ENCODE data around the gene CEBPZ.

CEBPZ gene

GRCh38 chr2:37271376-37272067, 40.1 kb upstream of the CEBPZ start:
- H3K9me3 ChIP-seq (ENCODE audit: severe bottlenecking), result no peaks in the 10 kb centered on the region
- H3K4me3 ChIP-seq (ENCODE audit: severe bottlenecking), result no peak overlapping the region
- ATAC-seq (ENCODE audit: low read depth), result no peak
- H3K36me3 ChIP-seq (ENCODE audit: low read depth), result peaks cover 81% of the 10 kb centered on the region
- no peaks in the 10 kb centered on the region for H3K27me3 ChIP-seq (ENCODE audit: insufficient read depth, poor library complexity, severe bottlenecking)
- no peak for TF ChIP-seq CTCF (IDR thresholded peaks at IDR 0.05; ENCODE audit: poor library complexity, severe bottlenecking)
- no peak overlapping the region for H3K27ac ChIP-seq (ENCODE audit: poor library complexity, severe bottlenecking)
- H3K4me1 ChIP-seq (ENCODE audit: insufficient read depth, poor library complexity, severe bottlenecking), result no peaks in the 10 kb centered on the region
- DNase-seq (ENCODE audit: low spot score), result no peak

DNA sequence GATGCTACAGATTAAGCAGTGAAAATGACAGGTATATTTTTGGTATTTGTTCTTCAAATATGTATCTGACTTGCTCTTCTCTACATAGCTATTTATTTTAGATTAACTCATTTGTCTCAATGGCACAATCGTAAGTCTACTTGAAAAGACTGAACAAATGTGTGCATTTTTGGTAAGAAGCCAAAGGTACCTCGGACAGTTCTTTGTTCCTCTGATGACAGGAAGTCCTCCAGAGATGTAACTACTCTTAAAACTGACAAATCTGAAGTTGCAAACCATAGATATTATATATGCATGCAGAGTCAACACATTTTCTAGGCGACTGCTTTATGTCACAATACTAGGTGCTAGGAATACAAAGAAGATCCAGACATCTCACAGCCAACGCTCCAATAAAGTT, 36.7 kb upstream of the CEBPZ start:
- peaks cover 65% of the 10 kb centered on the region for H3K36me3 ChIP-seq (ENCODE audit: low read depth)

GRCh38 chr2:37267685-37268084, 36.3 kb upstream of the CEBPZ start:
- no peak overlapping the region for H3K27ac ChIP-seq (ENCODE audit: poor library complexity, severe bottlenecking)
- H3K4me3 ChIP-seq (ENCODE audit: severe bottlenecking), result no peak overlapping the region
- no peak for DNase-seq (ENCODE audit: low spot score)
- peaks cover 67% of the 10 kb centered on the region for H3K36me3 ChIP-seq (ENCODE audit: low read depth)
- H3K4me1 ChIP-seq (ENCODE audit: insufficient read depth, poor library complexity, severe bottlenecking), result no peaks in the 10 kb centered on the region
- ATAC-seq (ENCODE audit: low read depth), result no peak
- no peaks in the 10 kb centered on the region for H3K9me3 ChIP-seq (ENCODE audit: severe bottlenecking)
- H3K27me3 ChIP-seq (ENCODE audit: insufficient read depth, poor library complexity, severe bottlenecking), result no peaks in the 10 kb centered on the region
- no peak for TF ChIP-seq CTCF (IDR thresholded peaks at IDR 0.05; ENCODE audit: poor library complexity, severe bottlenecking)

More for the DNA sequence above, 36.7 kb upstream of the CEBPZ start:
- Histone ChIP-seq H3K4me1 (ENCODE audit: insufficient read depth, poor library complexity, severe bottlenecking) (no peaks in the 10 kb centered on the region), H3K9me3 (ENCODE audit: severe bottlenecking) (no peaks in the 10 kb centered on the region), H3K4me3 (ENCODE audit: severe bottlenecking) (no peak overlapping the region), H3K27me3 (ENCODE audit: insufficient read depth, poor library complexity, severe bottlenecking) (no peaks in the 10 kb centered on the region), H3K27ac (ENCODE audit: poor library complexity, severe bottlenecking) (no peak overlapping the region)
- DNase-seq (ENCODE audit: low spot score) (no peak), ATAC-seq (ENCODE audit: low read depth) (no peak)
- no peak for TF ChIP-seq CTCF (IDR thresholded peaks at IDR 0.05; ENCODE audit: poor library complexity, severe bottlenecking)

- no peaks in the 10 kb centered on the region for H3K27me3 ChIP-seq (ENCODE audit: insufficient read depth, poor library complexity, severe bottlenecking)
- DNase-seq (ENCODE audit: low spot score) (no peak), ATAC-seq (ENCODE audit: low read depth) (no peak)
- H3K4me1 ChIP-seq (ENCODE audit: insufficient read depth, poor library complexity, severe bottlenecking), result no peaks in the 10 kb centered on the region
- H3K9me3 ChIP-seq (ENCODE audit: severe bottlenecking), result no peaks in the 10 kb centered on the region
- H3K36me3 ChIP-seq (ENCODE audit: low read depth), result peaks cover 56% of the 10 kb centered on the region
- H3K27ac ChIP-seq (ENCODE audit: poor library complexity, severe bottlenecking), result no peak overlapping the region
- no peak overlapping the region for H3K4me3 ChIP-seq (ENCODE audit: severe bottlenecking)
- no peak for TF ChIP-seq CTCF (IDR thresholded peaks at IDR 0.05; ENCODE audit: poor library complexity, severe bottlenecking)
These were observed 32.4 kb upstream of the CEBPZ start for GRCh38 chr2:37263839-37264238.

GRCh38 chr2:37262522-37262921, 31.1 kb upstream of the CEBPZ start:
- Histone ChIP-seq H3K27me3 (ENCODE audit: insufficient read depth, poor library complexity, severe bottlenecking) (no peaks in the 10 kb centered on the region), H3K27ac (ENCODE audit: poor library complexity, severe bottlenecking) (no peak overlapping the region), H3K4me1 (ENCODE audit: insufficient read depth, poor library complexity, severe bottlenecking) (no peaks in the 10 kb centered on the region), H3K9me3 (ENCODE audit: severe bottlenecking) (no peaks in the 10 kb centered on the region), H3K36me3 (ENCODE audit: low read depth) (peaks cover 56% of the 10 kb centered on the region), H3K4me3 (ENCODE audit: severe bottlenecking) (no peak overlapping the region)
- no peak for TF ChIP-seq CTCF (IDR thresholded peaks at IDR 0.05; ENCODE audit: poor library complexity, severe bottlenecking)
- no peak for ATAC-seq (ENCODE audit: low read depth)
- no peak for DNase-seq (ENCODE audit: low spot score)
